Measurements from ENCODE around the gene CHD3.

CHD3 gene

GRCh38 chr17:7894226-7894625 is 5.6 kb downstream of the CHD3 start:
- DNase-seq (ENCODE audit: low spot score): no peak

GRCh38 chr17:7894866-7895265 is 6.3 kb downstream of the CHD3 start:
- DNase-seq (ENCODE audit: low spot score): no peak

GRCh38 chr17:7897090-7897489 is 8.5 kb downstream of the CHD3 start:
- DNase-seq (ENCODE audit: low spot score): no peak

GRCh38 chr17:7897773-7898172 is 9.2 kb downstream of the CHD3 start:
- no peak for DNase-seq (ENCODE audit: low spot score)

GRCh38 chr17:7903154-7904103 is 14.8 kb downstream of the CHD3 start:
- no peak for DNase-seq (ENCODE audit: low spot score)

GRCh38 chr17:7909089-7909488 is 20.5 kb downstream of the CHD3 start:
- no peak for DNase-seq (ENCODE audit: low spot score)

- DNase-seq (ENCODE audit: low spot score): no peak
Measured at GRCh38 chr17:7910281-7910680, 21.7 kb downstream of the CHD3 start.

GRCh38 chr17:7910711-7911110 is 22.1 kb downstream of the CHD3 start:
- DNase-seq (ENCODE audit: low spot score): no peak

GRCh38 chr17:7911116-7911515 is 22.5 kb downstream of the CHD3 start:
- DNase-seq (ENCODE audit: low spot score): no peak

- DNase-seq (ENCODE audit: low spot score): peak; percentile 83
Measured at GRCh38 chr17:7912927-7913524, 24.4 kb downstream of the CHD3 start.

- DNase-seq (ENCODE audit: low spot score): no peak
Measured at GRCh38 chr17:7915179-7915610, 26.6 kb downstream of the CHD3 start.

- peak; percentile 98 for DNase-seq (ENCODE audit: low spot score)
Measured at GRCh38 chr17:7915611-7916384, 27.2 kb downstream of the CHD3 start, which contains the start of gene RNF227. RNF227 (minus strand) TSS chr17:7916289; CDS start chr17:7916195, 94 bp downstream.

- no peak for DNase-seq (ENCODE audit: low spot score)
Measured at GRCh38 chr17:7916385-7916682, 27.7 kb downstream of the CHD3 start.

- no peak for DNase-seq (ENCODE audit: low spot score)
Measured at GRCh38 chr17:7916808-7917207, 28.2 kb downstream of the CHD3 start.

- no peak for DNase-seq (ENCODE audit: low spot score)
Measured at GRCh38 chr17:7922269-7922844, 33.8 kb downstream of the CHD3 start.

GRCh38 chr17:7922845-7923628 is 34.4 kb downstream of the CHD3 start:
- no peak for DNase-seq (ENCODE audit: low spot score)

- DNase-seq (ENCODE audit: low spot score): no peak
Measured at GRCh38 chr17:7927596-7927995, 39.0 kb downstream of the CHD3 start.

GRCh38 chr17:7929158-7930023 is 40.8 kb downstream of the CHD3 start, which contains the start of gene KCNAB3:
KCNAB3 (minus strand) TSS chr17:7929856; CDS start chr17:7929435, 421 bp downstream.
- DNase-seq (ENCODE audit: low spot score): peak; percentile 80

GRCh38 chr17:7930841-7931631 is 42.4 kb downstream of the CHD3 start:
- peak; percentile 24 for DNase-seq (ENCODE audit: low spot score)

All from SK-N-DZ (cell line).